CD14-positive monocyte (primary cell): Measurements from ENCODE around the gene GRIA1. TPM values are rescaled to one million over a fixed set of nuclear protein-coding genes. Genes with fewer than 3 reads are reported as not detected.

ENCODE experiments used
- DNase-seq, 3 donors: peaks; one replicate each; pipeline ENCODE4 v3.0.0-alpha.2; 2011 to 2022
- H2AFZ ChIP-seq: 2 replicates; pipeline ENCODE4 v1.6.0; 2012; ENCODE audit warnings: mild to moderate bottlenecking, low read depth, low read length, inconsistent platforms; ENCODE audit not compliant: insufficient read depth, poor library complexity, severe bottlenecking
- H3K27ac ChIP-seq, 2 donors: 1 replicate in 1 of 2; 2 replicates in 1 of 2; pipeline ENCODE4 v1.5.1; 2012 to 2013; ENCODE audit warnings: low read length in 2 of 2, control low read depth in 1 of 2, inconsistent platforms in 1 of 2, low read depth in 1 of 2, mild to moderate bottlenecking in 1 of 2
- H3K27me3 ChIP-seq, 2 donors: one replicate each; pipeline versions ENCODE4 v1.6.0 to v1.6.1; 2011 to 2013; ENCODE audit warnings: low read length in 2 of 2; ENCODE audit not compliant: control insufficient read depth in 2 of 2, insufficient read depth in 2 of 2
- H3K36me3 ChIP-seq, 2 donors: replicated peaks in 1 of 2; 1 replicate in 1 of 2; 2 replicates in 1 of 2; pipeline versions ENCODE4 v1.5.1 to v1.6.1; 2012 to 2013; ENCODE audit warnings: low read length in 2 of 2, control low read depth in 1 of 2, inconsistent platforms in 1 of 2, mild to moderate bottlenecking in 1 of 2; ENCODE audit not compliant: insufficient read depth in 2 of 2, control insufficient read depth in 1 of 2
- H3K4me1 ChIP-seq, 2 donors: 1 replicate in 1 of 2; 2 replicates in 1 of 2; pipeline versions ENCODE4 v1.5.1 to v1.6.1; 2012 to 2013; ENCODE audit warnings: low read length in 2 of 2, control low read depth in 1 of 2, inconsistent platforms in 1 of 2, mild to moderate bottlenecking in 1 of 2, moderate library complexity in 1 of 2; ENCODE audit not compliant: insufficient read depth in 2 of 2, control insufficient read depth in 1 of 2
- H3K4me2 ChIP-seq: replicated peaks from 2 replicates; pipeline ENCODE3; 2012; ENCODE audit warnings: low read length, moderate library complexity, mild to moderate bottlenecking; ENCODE audit not compliant: poor library complexity, severe bottlenecking; ENCODE audit errors: extremely low read depth
- H3K4me3 ChIP-seq, 3 experiments: fragments of 200-600 bp in 1 of 3; sonication (generic) in 1 of 3; replicated peaks in 1 of 3; 1 replicate in 2 of 3; 2 replicates in 1 of 3; pipeline ENCODE4 v1.5.1; 2011 to 2013; ENCODE audit warnings: low read length in 3 of 3, mild to moderate bottlenecking in 3 of 3, control low read depth in 2 of 3, low read depth in 2 of 3, inconsistent platforms in 1 of 3, moderate library complexity in 1 of 3
- H3K79me2 ChIP-seq: 2 replicates; pipeline ENCODE4 v1.6.0; 2012; ENCODE audit warnings: mild to moderate bottlenecking, control low read depth, inconsistent platforms, low read length, moderate library complexity; ENCODE audit not compliant: insufficient read depth
- H3K9ac ChIP-seq: 2 replicates; pipeline ENCODE4 v1.6.0; 2017; ENCODE audit warnings: low read length, mild to moderate bottlenecking; ENCODE audit not compliant: insufficient read depth, poor library complexity, severe bottlenecking
- H3K9me3 ChIP-seq, 2 donors: replicated peaks in 1 of 2; 1 replicate in 1 of 2; 2 replicates in 1 of 2; pipeline versions ENCODE4 v1.5.1 to v1.6.1; 2012 to 2013; ENCODE audit warnings: low read length in 2 of 2, control low read depth in 1 of 2; ENCODE audit not compliant: control insufficient read depth in 1 of 2, insufficient read depth in 1 of 2
- H4K20me1 ChIP-seq: 2 replicates; pipeline ENCODE4 v1.6.0; 2012; ENCODE audit warnings: mild to moderate bottlenecking, low read length, control low read depth, moderate library complexity; ENCODE audit not compliant: insufficient read depth
- H3K27ac Mint-ChIP-seq, 7 donors: one replicate each; pipeline ENCODE4 v1.8.0; 2020; ENCODE audit warnings: mild to moderate bottlenecking in 7 of 7, mixed read lengths in 7 of 7, moderate library complexity in 6 of 7, inconsistent platforms in 2 of 7
- H3K27me3 Mint-ChIP-seq, 3 donors: one replicate each; pipeline ENCODE4 v1.8.0; 2021 to 2022; ENCODE audit warnings: low read depth in 3 of 3, mild to moderate bottlenecking in 3 of 3, mixed read lengths in 3 of 3, moderate library complexity in 3 of 3, inconsistent platforms in 1 of 3
- H3K36me3 Mint-ChIP-seq, 2 donors: one replicate each; pipeline ENCODE4 v1.8.0; 2020; ENCODE audit warnings: mixed read lengths in 2 of 2, inconsistent platforms in 1 of 2, mild to moderate bottlenecking in 1 of 2
- H3K4me1 Mint-ChIP-seq: one replicate; pipeline ENCODE4 v1.8.0; 2020; ENCODE audit warnings: mild to moderate bottlenecking, mixed read lengths
- H3K4me3 Mint-ChIP-seq, 2 donors: one replicate each; pipeline ENCODE4 v1.8.0; 2020; ENCODE audit warnings: mild to moderate bottlenecking in 2 of 2, mixed read lengths in 2 of 2, moderate library complexity in 1 of 2
- H3K9me3 Mint-ChIP-seq, 7 donors: one replicate each; pipeline ENCODE4 v1.8.0; 2020 to 2022; ENCODE audit warnings: mixed read lengths in 7 of 7, mild to moderate bottlenecking in 6 of 7, moderate library complexity in 6 of 7, inconsistent platforms in 2 of 7
- WGBS: methylation state at CpG from one replicate; pipeline ENCODE4 v1.1.5; 2013; ENCODE audit warnings: missing lambda C conversion rate; ENCODE audit not compliant: insufficient coverage; 5-methylcytosine and 5-hydroxymethylcytosine counted together
- intact Hi-C, 2 donors: fragments of 100-400 bp; cut with micrococcal nuclease; formaldehyde crosslinking; loops; one replicate each; pipeline versions ENCODE4 v1.15.0 to v1.15.1; 2023
- polyA plus RNA-seq, 3 donors: library from polyadenylated mRNA; depleted of rRNA in 1 of 3; unstranded in 2 of 3; stranded (reverse) in 1 of 3; fragments of 300-500 nt in 2 of 3; fragments of >200 nt in 1 of 3; fragmentation: Illumina TruSeq in 2 of 3; gene quantifications; 1 replicate in 2 of 3; 2 replicates in 1 of 3; pipeline ENCODE4 v1.2.3, GENCODE V29; 2012 to 2021
- TF ChIP-seq, protein P1 (sequence below): fragments of 200-600 bp; IDR thresholded peaks from one replicate; pipeline ENCODE4 v1.8.0; 2022; ENCODE audit warnings: antibody characterized with exemption, mild to moderate bottlenecking

The GRIA1 gene
- polyA plus RNA-seq, 3 donors, result not detected

- Histone ChIP-seq H3K4me1 (no peaks in the 10 kb centered on the region), H3K36me3 (no peaks in the 10 kb centered on the region), H3K9ac (no peak overlapping the region), H3K9me3 (no peaks in the 10 kb centered on the region), H3K4me3 (no peak overlapping the region), H3K27me3 (no peaks in the 10 kb centered on the region), H2AFZ (no peak overlapping the region), H4K20me1 (no peaks in the 10 kb centered on the region), H3K79me2 (no peaks in the 10 kb centered on the region), H3K4me2 (no peak overlapping the region), H3K27ac (no peak overlapping the region)
- no peaks in the 10 kb centered on the region for H3K36me3 Mint-ChIP-seq
- H3K27me3 Mint-ChIP-seq, result no peaks in the 10 kb centered on the region
- H3K4me3 Mint-ChIP-seq, result no peak overlapping the region
- intact Hi-C loops, result no loop called here
- TF ChIP-seq, protein P1, sequence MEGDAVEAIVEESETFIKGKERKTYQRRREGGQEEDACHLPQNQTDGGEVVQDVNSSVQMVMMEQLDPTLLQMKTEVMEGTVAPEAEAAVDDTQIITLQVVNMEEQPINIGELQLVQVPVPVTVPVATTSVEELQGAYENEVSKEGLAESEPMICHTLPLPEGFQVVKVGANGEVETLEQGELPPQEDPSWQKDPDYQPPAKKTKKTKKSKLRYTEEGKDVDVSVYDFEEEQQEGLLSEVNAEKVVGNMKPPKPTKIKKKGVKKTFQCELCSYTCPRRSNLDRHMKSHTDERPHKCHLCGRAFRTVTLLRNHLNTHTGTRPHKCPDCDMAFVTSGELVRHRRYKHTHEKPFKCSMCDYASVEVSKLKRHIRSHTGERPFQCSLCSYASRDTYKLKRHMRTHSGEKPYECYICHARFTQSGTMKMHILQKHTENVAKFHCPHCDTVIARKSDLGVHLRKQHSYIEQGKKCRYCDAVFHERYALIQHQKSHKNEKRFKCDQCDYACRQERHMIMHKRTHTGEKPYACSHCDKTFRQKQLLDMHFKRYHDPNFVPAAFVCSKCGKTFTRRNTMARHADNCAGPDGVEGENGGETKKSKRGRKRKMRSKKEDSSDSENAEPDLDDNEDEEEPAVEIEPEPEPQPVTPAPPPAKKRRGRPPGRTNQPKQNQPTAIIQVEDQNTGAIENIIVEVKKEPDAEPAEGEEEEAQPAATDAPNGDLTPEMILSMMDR, result no peak
- H3K9me3 Mint-ChIP-seq, result peaks cover 0 to 2% (median 0%) of the 10 kb centered on the region in 7 donors
- WGBS, result no CpG with 5 or more reads among the region's 1 CpG
- no peak for DNase-seq
- no peaks in the 10 kb centered on the region for H3K4me1 Mint-ChIP-seq
- H3K27ac Mint-ChIP-seq, result no peak overlapping the region
Observed at GRCh38 chr5:153605386-153605785, 114.9 kb downstream of the GRIA1 start.

DNA sequence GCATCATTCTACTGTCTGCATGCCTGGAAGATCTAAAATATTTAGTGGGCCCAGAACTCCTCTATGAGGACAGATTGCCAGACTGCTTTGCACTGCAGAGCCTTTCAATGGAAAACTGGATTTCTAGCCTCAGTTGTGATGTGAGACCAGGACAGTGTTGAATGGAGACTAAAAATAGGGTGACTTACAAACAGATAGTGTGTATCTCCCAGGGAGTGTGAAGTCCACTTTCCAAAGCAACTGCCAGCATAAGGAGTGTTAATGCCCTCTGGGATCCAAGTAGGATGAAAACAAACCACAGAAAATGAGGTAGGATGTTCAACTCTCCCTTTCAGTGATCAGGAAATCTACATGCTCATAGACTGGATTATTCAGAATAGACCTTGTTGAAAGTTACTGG lies 119.5 kb downstream of the GRIA1 start:
- Histone ChIP-seq H3K27ac (no peak overlapping the region), H3K27me3 (no peaks in the 10 kb centered on the region), H3K9ac (no peak overlapping the region), H3K4me3 (no peak overlapping the region), H4K20me1 (no peaks in the 10 kb centered on the region), H3K79me2 (no peaks in the 10 kb centered on the region), H3K36me3 (no peaks in the 10 kb centered on the region), H3K4me2 (no peak overlapping the region), H2AFZ (no peak overlapping the region), H3K9me3 (no peaks in the 10 kb centered on the region), H3K4me1 (no peaks in the 10 kb centered on the region)
- peaks cover 0 to 2% (median 0%) of the 10 kb centered on the region in 7 donors for H3K9me3 Mint-ChIP-seq
- H3K27me3 Mint-ChIP-seq, result peaks cover 0 to 2% (median 0%) of the 10 kb centered on the region in 3 donors
- TF ChIP-seq, protein P1, result no peak
- H3K36me3 Mint-ChIP-seq, result no peaks in the 10 kb centered on the region
- DNase-seq, result no peak
- H3K27ac Mint-ChIP-seq, result no peak overlapping the region
- no peak overlapping the region for H3K4me3 Mint-ChIP-seq
- intact Hi-C loops, result no loop called here
- H3K4me1 Mint-ChIP-seq, result no peaks in the 10 kb centered on the region
